Measurements from ENCODE around the gene EIF4EBP3. TPM values are rescaled to one million over a fixed set of nuclear protein-coding genes. Genes with fewer than 3 reads are reported as not detected.

The EIF4EBP3 gene
- polyA plus RNA-seq, 1 donor from 2014 or later = 1.0 TPM

DNA sequence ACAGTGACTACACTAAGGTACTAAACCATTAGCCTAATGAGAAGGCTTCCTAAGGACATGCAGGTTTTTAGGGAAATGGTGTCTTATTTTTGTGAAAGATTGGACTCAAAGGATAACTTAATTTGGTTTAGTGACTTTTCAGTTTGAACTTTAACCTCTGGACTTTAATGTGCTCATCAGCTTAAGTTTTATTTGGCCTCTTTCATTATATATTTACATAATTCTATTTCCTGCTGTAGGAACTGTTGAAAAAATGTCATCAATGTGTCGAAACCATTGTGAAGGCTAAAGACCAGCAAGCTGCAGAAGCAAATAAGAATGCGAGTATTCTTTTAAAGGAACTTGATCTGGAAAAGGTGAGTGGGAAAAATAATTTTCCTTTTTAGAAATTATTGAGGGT lies 34.3 kb upstream of the EIF4EBP3 start:
- H3K4me2 ChIP-seq (ENCODE audit: low read length) = no peak overlapping the region
- no peak overlapping the region for H3K4me3 ChIP-seq (ENCODE audit: low read length)
- H3K36me3 ChIP-seq (ENCODE audit: insufficient read depth, low read length) = no peaks in the 10 kb centered on the region
- no peaks in the 10 kb centered on the region for H3K27me3 ChIP-seq (ENCODE audit: insufficient read depth, low read depth, low read length)
- TF ChIP-seq EP300 (conservative IDR thresholded peaks at IDR 0.05; ENCODE audit: poor library complexity, severe bottlenecking) (no peak), TAF1 (IDR thresholded peaks at IDR 0.05; ENCODE audit: low read depth) (no peak), MXI1 (conservative IDR thresholded peaks at IDR 0.05; ENCODE audit: poor library complexity, severe bottlenecking) (no peak), RAD21 (conservative IDR thresholded peaks at IDR 0.05) (no peak), SMC3 (conservative IDR thresholded peaks at IDR 0.05; ENCODE audit: poor library complexity) (no peak), POLR2AphosphoS5 (IDR thresholded peaks at IDR 0.05) (no peak), EZH2 (IDR thresholded peaks at IDR 0.05; ENCODE audit: borderline replicate concordance, insufficient read depth, low read length, poor library complexity, severe bottlenecking) (no peak)
- TF ChIP-seq, protein P1, sequence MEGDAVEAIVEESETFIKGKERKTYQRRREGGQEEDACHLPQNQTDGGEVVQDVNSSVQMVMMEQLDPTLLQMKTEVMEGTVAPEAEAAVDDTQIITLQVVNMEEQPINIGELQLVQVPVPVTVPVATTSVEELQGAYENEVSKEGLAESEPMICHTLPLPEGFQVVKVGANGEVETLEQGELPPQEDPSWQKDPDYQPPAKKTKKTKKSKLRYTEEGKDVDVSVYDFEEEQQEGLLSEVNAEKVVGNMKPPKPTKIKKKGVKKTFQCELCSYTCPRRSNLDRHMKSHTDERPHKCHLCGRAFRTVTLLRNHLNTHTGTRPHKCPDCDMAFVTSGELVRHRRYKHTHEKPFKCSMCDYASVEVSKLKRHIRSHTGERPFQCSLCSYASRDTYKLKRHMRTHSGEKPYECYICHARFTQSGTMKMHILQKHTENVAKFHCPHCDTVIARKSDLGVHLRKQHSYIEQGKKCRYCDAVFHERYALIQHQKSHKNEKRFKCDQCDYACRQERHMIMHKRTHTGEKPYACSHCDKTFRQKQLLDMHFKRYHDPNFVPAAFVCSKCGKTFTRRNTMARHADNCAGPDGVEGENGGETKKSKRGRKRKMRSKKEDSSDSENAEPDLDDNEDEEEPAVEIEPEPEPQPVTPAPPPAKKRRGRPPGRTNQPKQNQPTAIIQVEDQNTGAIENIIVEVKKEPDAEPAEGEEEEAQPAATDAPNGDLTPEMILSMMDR (IDR thresholded peaks at IDR 0.05; ENCODE audit: poor library complexity, severe bottlenecking) = no peak
- TF ChIP-seq, protein P2, sequence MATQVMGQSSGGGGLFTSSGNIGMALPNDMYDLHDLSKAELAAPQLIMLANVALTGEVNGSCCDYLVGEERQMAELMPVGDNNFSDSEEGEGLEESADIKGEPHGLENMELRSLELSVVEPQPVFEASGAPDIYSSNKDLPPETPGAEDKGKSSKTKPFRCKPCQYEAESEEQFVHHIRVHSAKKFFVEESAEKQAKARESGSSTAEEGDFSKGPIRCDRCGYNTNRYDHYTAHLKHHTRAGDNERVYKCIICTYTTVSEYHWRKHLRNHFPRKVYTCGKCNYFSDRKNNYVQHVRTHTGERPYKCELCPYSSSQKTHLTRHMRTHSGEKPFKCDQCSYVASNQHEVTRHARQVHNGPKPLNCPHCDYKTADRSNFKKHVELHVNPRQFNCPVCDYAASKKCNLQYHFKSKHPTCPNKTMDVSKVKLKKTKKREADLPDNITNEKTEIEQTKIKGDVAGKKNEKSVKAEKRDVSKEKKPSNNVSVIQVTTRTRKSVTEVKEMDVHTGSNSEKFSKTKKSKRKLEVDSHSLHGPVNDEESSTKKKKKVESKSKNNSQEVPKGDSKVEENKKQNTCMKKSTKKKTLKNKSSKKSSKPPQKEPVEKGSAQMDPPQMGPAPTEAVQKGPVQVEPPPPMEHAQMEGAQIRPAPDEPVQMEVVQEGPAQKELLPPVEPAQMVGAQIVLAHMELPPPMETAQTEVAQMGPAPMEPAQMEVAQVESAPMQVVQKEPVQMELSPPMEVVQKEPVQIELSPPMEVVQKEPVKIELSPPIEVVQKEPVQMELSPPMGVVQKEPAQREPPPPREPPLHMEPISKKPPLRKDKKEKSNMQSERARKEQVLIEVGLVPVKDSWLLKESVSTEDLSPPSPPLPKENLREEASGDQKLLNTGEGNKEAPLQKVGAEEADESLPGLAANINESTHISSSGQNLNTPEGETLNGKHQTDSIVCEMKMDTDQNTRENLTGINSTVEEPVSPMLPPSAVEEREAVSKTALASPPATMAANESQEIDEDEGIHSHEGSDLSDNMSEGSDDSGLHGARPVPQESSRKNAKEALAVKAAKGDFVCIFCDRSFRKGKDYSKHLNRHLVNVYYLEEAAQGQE (IDR thresholded peaks at IDR 0.05; ENCODE audit: borderline replicate concordance) = no peak
- no peaks in the 10 kb centered on the region for H3K9me3 ChIP-seq (ENCODE audit: low read length)
- H4K20me1 ChIP-seq (ENCODE audit: insufficient read depth) = no peaks in the 10 kb centered on the region
- H3K27ac ChIP-seq (ENCODE audit: low read length) = no peak overlapping the region
- no peaks in the 10 kb centered on the region for H3K9me2 ChIP-seq (ENCODE audit: insufficient read depth, low read length)
- no peaks in the 10 kb centered on the region for H3F3A ChIP-seq (ENCODE audit: insufficient read depth, low read length, poor library complexity, severe bottlenecking)
- H3K9ac ChIP-seq (ENCODE audit: low read length) = no peak overlapping the region
- H2AFZ ChIP-seq (ENCODE audit: low read depth, low read length) = no peak overlapping the region
- no peaks in the 10 kb centered on the region for H3K79me2 ChIP-seq (replicated peaks; ENCODE audit: insufficient read depth, low read length)

DNA sequence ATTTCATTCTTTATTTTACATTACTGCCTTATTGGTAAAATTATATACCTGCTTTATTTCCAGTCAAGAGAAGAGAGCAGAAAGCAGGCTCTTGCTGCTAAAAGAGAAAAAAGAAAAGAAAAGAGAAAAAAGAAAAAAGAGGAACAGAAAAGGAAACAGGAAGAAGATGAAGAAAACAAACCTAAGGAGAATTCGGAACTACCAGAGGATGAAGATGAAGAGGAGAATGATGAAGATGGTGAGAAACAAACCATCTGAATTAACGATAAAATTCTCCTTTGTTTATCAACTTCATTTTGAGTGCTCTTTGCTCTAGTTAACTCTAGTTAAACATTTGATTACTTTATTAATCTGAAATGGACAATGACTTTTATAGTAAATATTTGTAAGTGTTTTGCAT lies 23.5 kb upstream of the EIF4EBP3 start:
- no peak overlapping the region for H3K4me2 ChIP-seq (ENCODE audit: low read length)
- H3K4me3 ChIP-seq (ENCODE audit: low read length) = no peak overlapping the region
- no peaks in the 10 kb centered on the region for H3K36me3 ChIP-seq (ENCODE audit: insufficient read depth, low read length)
- no peaks in the 10 kb centered on the region for H3K79me2 ChIP-seq (replicated peaks; ENCODE audit: insufficient read depth, low read length)
- H2AFZ ChIP-seq (ENCODE audit: low read depth, low read length) = no peak overlapping the region
- no peaks in the 10 kb centered on the region for H3K9me3 ChIP-seq (ENCODE audit: low read length)
- no peaks in the 10 kb centered on the region for H3K9me2 ChIP-seq (ENCODE audit: insufficient read depth, low read length)
- no peak overlapping the region for H3K27ac ChIP-seq (ENCODE audit: low read length)
- no peaks in the 10 kb centered on the region for H4K20me1 ChIP-seq (ENCODE audit: insufficient read depth)
- H3F3A ChIP-seq (ENCODE audit: insufficient read depth, low read length, poor library complexity, severe bottlenecking) = no peaks in the 10 kb centered on the region
- no peaks in the 10 kb centered on the region for H3K27me3 ChIP-seq (ENCODE audit: insufficient read depth, low read depth, low read length)
- no peak overlapping the region for H3K9ac ChIP-seq (ENCODE audit: low read length)
- no peak for TF ChIP-seq EZH2 (IDR thresholded peaks at IDR 0.05; ENCODE audit: borderline replicate concordance, insufficient read depth, low read length, poor library complexity, severe bottlenecking)
- TF ChIP-seq, protein P1 (IDR thresholded peaks at IDR 0.05; ENCODE audit: poor library complexity, severe bottlenecking) = no peak
- TF ChIP-seq MXI1 (conservative IDR thresholded peaks at IDR 0.05; ENCODE audit: poor library complexity, severe bottlenecking) = no peak
- no peak for TF ChIP-seq RAD21 (conservative IDR thresholded peaks at IDR 0.05)
- TF ChIP-seq, protein P2 (IDR thresholded peaks at IDR 0.05; ENCODE audit: borderline replicate concordance) = no peak
- no peak for TF ChIP-seq EP300 (conservative IDR thresholded peaks at IDR 0.05; ENCODE audit: poor library complexity, severe bottlenecking)
- TF ChIP-seq TAF1 (IDR thresholded peaks at IDR 0.05; ENCODE audit: low read depth) = no peak
- no peak for TF ChIP-seq SMC3 (conservative IDR thresholded peaks at IDR 0.05; ENCODE audit: poor library complexity)
- no peak for TF ChIP-seq POLR2AphosphoS5 (IDR thresholded peaks at IDR 0.05)

Measured in neural cell (in vitro differentiated cells).